HepG2 (cell line): ENCODE results near the gene DQX1.

Source experiments
- ATF7 ChIP-seq, 2 experiments: fragments of 450-650 bp in 1 of 2; sonication (generic) in 1 of 2; formaldehyde crosslinking in 1 of 2; IDR thresholded peaks; 2 replicates each; pipeline versions ENCODE4 v1.4.0 to v1.6.1; 2016 to 2020; ENCODE audit warnings: antibody characterized with exemption in 1 of 2, mild to moderate bottlenecking in 1 of 2, missing genetic modification reagents in 1 of 2
- CSRNP2 ChIP-seq: sonication (generic); formaldehyde crosslinking; conservative IDR thresholded peaks from 2 replicates; pipeline ENCODE4 v1.8.0; 2022; ENCODE audit warnings: low read depth, missing genetic modification reagents
- CTCF ChIP-seq: sonication (generic); formaldehyde crosslinking; IDR thresholded peaks from 2 replicates; pipeline ENCODE4 v1.5.0; 2020; ENCODE audit warnings: mild to moderate bottlenecking, missing genetic modification reagents, moderate library complexity
- EHMT2 ChIP-seq: fragments of 200-600 bp; sonication (generic); IDR thresholded peaks from 2 replicates; pipeline ENCODE4 v1.7.0; 2017; ENCODE audit warnings: antibody characterized with exemption, low read depth, low read length, borderline replicate concordance
- NBN ChIP-seq: fragments of 450-650 bp; conservative IDR thresholded peaks from 2 replicates; pipeline ENCODE4 v1.6.1; 2017
- ZBTB21 ChIP-seq: sonication (generic); formaldehyde crosslinking; IDR thresholded peaks from 2 replicates; pipeline ENCODE4 v1.4.0; 2020; ENCODE audit warnings: missing genetic modification reagents

DNA sequence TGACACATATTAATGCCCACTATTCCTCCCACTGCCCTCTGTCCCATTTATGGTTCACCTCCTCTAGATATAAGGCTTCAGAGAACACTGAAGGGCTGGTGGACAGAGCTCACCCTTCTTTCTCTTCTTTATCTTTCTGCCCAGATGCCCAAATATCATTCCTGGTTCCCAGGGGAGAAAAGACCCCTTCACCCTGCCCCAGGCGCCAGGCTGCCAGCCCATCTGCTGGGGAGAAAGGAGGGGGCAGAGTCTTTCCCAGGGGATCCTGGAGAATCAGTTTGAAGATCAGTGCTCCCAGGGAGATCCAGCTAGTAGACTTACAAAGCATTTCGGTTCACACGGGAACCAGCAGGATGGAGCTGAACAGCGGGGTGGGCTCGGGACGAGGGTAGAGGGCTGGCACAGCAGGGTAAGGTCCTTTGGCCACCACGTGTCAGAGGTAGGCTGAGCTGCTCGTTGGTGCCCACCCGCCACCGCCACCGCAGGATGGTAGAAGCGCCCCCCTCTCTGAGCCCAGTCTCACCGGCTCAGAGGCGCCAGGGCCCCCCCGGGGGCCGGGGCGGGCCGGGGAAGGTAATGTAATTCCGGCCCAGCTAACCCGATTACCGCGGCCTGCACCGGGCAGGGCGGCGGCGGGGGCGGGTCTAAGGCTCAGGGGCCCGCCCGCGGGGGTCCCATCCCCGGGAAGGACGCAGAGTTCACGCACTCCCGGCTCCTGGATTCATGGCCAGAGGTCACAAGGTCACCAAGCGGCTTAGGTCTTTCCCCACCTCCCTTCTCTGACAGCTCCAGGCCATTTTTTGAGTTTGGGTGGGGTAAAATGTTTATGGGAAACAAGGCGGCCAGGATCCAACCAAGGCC lies 13.1 kb downstream of the DQX1 start:
- no peak for TF ChIP-seq CSRNP2 (CRISPR knock-in tag)
- TF ChIP-seq EHMT2 = no peak
- TF ChIP-seq CTCF (CRISPR knock-in tag) = no peak
- TF ChIP-seq ZBTB21 = no peak
- no peak for TF ChIP-seq NBN
- TF ChIP-seq ATF7 (IDR thresholded peaks at IDR 0.05) = no peak
- no peak for TF ChIP-seq ATF7 (CRISPR knock-in tag; IDR thresholded peaks at IDR 0.05)
